Spleen (tissue), 7 donors: ENCODE measurements around the gene SLC16A8.

Experiments used
- POLR2A ChIP-seq, 3 donors: fragments of 450-650 bp; IDR thresholded peaks; one replicate each; pipeline ENCODE4 v1.5.1; 2017; ENCODE audit warnings: antibody characterized with exemption in 3 of 3, mild to moderate bottlenecking in 1 of 3
- TF ChIP-seq, protein P1 (sequence below), 11 experiments: fragments of 200-600 bp in 7 of 11; fragments of 450-650 bp in 4 of 11; sonication (generic) in 4 of 11; IDR thresholded peaks in 8 of 11; conservative IDR thresholded peaks in 3 of 11; 1 replicate in 7 of 11; 2 replicates in 4 of 11; pipeline versions ENCODE4 v1.4.0 to v1.8.0; 2016 to 2021; ENCODE audit warnings: antibody characterized with exemption in 11 of 11, inconsistent platforms in 4 of 11, mild to moderate bottlenecking in 1 of 11
- donor health status: DM: no; HTN: no; CAD: no; lungs with moderate emphysema.
- donor health status: DM: no; HTN: no; CAD: no.
- donor health status: DM: no; HTN: no; CAD: no.

DNA sequence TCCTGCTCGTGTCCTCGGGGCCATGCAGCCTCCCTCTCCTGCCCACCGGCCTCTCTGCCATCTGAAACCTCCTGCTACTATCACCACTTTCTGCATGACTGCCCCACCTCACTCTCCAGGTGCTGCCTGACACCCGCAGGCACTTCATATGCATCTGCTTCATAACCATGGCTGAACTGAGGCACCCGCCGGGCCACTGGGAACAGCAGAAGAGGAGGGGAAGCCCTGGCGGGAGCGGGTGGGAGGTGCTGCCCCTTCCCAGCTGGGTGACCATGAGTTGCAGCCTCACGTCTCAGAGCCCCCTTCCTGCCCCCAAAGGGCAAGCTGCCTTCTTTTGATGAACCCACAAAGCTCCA lies 48.5 kb downstream of the SLC16A8 start:
- TF ChIP-seq, protein P1, sequence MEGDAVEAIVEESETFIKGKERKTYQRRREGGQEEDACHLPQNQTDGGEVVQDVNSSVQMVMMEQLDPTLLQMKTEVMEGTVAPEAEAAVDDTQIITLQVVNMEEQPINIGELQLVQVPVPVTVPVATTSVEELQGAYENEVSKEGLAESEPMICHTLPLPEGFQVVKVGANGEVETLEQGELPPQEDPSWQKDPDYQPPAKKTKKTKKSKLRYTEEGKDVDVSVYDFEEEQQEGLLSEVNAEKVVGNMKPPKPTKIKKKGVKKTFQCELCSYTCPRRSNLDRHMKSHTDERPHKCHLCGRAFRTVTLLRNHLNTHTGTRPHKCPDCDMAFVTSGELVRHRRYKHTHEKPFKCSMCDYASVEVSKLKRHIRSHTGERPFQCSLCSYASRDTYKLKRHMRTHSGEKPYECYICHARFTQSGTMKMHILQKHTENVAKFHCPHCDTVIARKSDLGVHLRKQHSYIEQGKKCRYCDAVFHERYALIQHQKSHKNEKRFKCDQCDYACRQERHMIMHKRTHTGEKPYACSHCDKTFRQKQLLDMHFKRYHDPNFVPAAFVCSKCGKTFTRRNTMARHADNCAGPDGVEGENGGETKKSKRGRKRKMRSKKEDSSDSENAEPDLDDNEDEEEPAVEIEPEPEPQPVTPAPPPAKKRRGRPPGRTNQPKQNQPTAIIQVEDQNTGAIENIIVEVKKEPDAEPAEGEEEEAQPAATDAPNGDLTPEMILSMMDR (IDR thresholded peaks at IDR 0.05 in 8 of 11, conservative IDR thresholded peaks at IDR 0.05 in 3 of 11) = no peak
- TF ChIP-seq POLR2A (IDR thresholded peaks at IDR 0.05) = no peak
